GM21825 (cell line): ENCODE results near the gene COQ10A.
A peak's percentile ranks its signal among the peaks of the same experiment; 100 is the strongest.
"Not testable (repeated sequence)": the region's sequence is repeated elsewhere in the genome, so short reads cannot be mapped to it uniquely, and the experiment has no call there.

Source experiments
- ATAC-seq: cut with Tn5 transposase; IDR thresholded peaks from one replicate; pipeline ENCODE4 v1.9.1; 2021; ENCODE audit warnings: mild to moderate bottlenecking, moderate library complexity; ENCODE audit not compliant: unreplicated experiment

COQ10A gene

GRCh38 chr12:56272468-56272867, 5.7 kb downstream of the COQ10A start:
- not testable (repeated sequence) for ATAC-seq

DNA sequence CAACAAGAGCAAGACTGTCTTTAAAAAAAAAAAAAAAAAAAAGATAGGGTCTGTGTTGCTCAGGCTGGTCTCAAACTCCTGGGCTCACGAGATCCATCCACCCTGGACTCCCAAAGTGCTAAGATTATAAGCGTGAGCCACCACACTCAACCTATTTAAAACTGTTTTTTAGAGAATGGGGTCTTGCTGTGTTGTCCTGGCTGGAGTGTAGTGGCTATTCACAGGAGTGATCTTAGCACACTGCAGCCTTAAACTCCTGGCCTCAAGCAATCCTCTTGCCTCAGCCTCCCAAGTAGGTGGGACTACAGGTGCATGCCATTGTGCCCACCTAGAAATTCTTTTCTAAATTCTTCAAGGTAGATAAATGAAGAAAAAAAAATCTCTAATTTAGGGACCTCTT, 7.6 kb downstream of the COQ10A start:
- no peak for ATAC-seq

- no peak for ATAC-seq
Observed at GRCh38 chr12:56278905-56279304, 12.2 kb downstream of the COQ10A start.

- ATAC-seq: no peak
Observed at GRCh38 chr12:56280849-56281248, 14.1 kb downstream of the COQ10A start.

DNA sequence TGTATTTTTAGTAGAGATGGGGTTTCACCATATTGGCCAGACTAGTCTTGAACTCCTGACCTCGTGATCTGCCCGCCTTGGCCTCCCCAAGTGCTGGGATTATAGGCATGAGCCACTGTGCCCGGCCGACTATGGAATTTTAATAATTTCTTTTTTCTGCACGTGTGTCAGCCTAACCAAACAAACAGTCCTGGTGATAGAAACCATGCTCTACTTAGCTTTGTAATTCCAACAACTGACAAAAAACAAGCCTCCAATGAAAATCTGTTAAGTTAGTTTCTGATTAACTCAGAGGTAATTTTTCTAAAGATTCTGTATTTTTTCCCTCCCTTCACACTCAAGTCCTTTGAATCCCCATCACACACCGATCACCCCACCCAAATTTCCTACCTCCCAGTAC, 15.3 kb downstream of the COQ10A start:
- ATAC-seq: no peak

DNA sequence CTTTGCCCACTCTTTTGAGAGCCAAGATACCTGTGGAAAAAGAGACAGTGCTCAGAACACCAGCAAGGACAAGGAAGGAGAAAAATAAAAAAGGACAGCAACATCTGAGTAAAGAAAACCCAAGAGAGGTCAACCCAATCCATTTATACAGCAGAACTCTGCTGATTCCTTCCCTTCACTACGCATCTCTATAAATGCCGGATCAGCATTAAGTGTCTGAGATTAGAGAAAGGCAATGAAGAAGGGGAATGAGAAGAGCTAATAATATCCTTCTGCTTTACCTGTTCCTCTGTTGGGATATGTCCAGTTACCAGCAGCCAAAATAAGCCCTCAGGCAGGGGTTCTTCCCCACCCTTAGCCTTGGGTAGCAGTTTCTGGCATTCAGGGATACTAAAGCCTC, 15.8 kb downstream of the COQ10A start:
- ATAC-seq: no peak

- ATAC-seq: not testable (repeated sequence)
Observed at GRCh38 chr12:56284263-56284662, 17.5 kb downstream of the COQ10A start.

DNA sequence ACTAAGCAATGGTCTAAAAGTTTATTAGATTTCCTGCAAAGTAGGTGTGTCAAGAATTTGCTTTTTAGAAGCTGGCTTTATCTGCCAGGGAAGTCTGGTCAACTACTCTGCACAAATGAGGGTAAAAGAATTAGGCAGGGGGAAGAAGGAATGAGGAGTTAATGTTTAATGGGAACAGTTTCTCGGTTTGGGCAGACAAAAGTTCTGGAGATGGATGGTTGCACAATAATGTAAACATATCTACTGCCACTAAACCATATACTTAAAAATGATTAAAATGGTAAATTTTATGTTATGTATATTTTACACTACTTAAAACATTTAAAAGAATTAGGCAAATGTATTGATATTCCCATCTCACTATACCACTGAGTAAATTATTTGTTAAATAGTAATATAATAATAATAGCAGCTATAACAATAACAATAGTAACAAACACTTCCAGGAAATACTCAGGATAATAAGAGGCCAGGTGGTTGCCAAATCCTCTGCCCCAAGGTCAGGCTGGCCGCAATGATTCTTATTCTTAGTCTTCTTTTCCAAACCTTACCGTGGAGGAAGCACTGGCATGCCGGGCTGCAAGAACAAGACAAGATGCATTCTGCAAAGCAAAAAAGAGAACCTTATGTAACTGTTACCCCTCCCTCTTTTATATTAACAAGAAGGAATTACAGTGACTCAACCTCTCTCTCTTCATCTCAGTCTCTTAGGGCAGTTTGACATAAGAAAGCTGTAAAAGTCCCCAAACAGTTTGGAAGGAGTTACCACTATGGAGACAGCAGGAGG, 19.5 kb downstream of the COQ10A start:
- no peak for ATAC-seq

GRCh38 chr12:56288705-56289387, 22.1 kb downstream of the COQ10A start:
- ATAC-seq: no peak

- no peak for ATAC-seq
Observed at GRCh38 chr12:56293795-56294194, 27.1 kb downstream of the COQ10A start.

GRCh38 chr12:56296295-56296694, 29.6 kb downstream of the COQ10A start:
- ATAC-seq: no peak

DNA sequence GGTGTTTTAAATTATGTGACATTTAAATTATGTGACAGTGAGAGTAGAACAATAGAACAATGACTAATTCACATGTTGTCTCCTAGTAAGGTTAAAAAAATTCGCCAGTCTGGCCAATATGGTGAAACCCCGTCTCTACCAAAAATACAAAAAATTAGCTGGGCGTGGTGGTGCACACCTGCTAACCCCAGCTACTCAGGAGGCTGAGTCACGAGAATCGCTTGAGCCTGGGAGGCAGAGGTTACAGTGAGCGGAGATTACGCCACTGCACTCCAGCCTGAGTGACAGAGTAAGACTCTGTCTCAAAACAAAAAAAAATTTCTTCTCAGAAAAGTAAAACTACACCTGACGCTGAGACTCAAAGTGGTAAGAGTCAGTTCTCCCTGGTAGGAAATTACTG, 30.7 kb downstream of the COQ10A start:
- no peak for ATAC-seq

DNA sequence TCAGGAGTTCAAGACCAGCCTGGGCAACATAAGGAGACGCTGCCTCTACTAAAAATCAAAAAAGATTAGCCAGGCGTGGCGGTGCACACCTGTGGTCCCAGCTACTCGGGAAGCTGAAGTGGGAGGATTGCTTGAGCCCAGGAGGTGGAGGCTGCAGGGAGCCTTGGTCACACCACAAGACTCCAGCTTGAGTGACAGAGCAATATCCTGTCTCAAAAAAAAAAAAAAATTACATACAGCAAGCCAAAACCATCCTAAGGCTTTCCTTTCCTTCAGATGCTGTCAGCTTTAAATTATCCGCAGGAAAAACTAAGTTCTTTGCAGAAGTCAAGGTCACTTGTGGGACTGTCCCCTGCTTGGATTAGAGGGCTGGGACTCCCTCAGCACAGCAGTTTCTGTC, 32.1 kb downstream of the COQ10A start:
- ATAC-seq: no peak

GRCh38 chr12:56299308-56299852, 32.6 kb downstream of the COQ10A start:
- ATAC-seq: no peak

GRCh38 chr12:56299853-56300643, 33.3 kb downstream of the COQ10A start, which contains the start of gene CS:
TSS of gene CS (minus strand) at chr12:56300330. CDS start at chr12:56300201, 129 bp downstream.
- peak; percentile 88 for ATAC-seq

DNA sequence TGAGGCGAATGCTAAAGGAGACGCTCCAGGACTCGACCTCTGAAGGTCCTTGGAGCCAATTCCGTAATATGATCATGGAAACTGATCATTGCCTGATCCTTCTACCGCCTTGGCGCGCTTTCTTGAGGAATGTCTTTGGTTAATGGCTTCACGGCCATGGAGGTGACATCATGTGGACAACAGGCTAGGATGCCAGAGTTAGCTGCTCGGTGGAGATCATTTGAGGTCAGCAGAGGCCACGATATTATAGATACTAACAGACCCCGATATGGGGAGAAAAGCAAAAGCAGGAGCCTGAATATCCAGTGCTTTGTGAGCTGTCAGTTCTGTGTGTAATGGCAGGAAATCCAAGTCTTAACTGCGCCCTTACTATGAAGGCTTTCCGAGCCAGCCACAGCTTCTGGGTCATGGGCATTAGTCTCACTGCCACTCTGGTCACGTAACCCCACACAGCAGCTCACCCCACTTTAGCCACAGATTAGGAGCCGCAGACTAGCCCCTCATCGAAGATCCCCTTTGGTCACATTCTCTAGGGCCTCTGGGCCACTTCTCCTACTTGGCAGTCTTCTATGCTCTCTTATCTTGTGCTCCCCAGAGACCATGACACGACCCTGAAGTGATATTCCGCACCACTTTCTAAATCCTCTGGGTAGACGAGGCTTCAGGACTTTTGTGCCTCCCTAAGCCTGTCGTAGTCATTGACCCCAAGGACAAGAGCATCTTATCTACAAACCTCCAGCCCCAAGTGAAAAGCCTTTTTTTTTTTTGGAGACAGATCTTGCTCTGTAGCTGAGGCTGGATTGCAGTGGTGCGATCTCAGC, 34.1 kb downstream of the COQ10A start:
- ATAC-seq: no peak

- no peak for ATAC-seq
Observed at GRCh38 chr12:56304276-56304675, 37.5 kb downstream of the COQ10A start.

- ATAC-seq: no peak
Observed at GRCh38 chr12:56304872-56305590, 38.3 kb downstream of the COQ10A start.

DNA sequence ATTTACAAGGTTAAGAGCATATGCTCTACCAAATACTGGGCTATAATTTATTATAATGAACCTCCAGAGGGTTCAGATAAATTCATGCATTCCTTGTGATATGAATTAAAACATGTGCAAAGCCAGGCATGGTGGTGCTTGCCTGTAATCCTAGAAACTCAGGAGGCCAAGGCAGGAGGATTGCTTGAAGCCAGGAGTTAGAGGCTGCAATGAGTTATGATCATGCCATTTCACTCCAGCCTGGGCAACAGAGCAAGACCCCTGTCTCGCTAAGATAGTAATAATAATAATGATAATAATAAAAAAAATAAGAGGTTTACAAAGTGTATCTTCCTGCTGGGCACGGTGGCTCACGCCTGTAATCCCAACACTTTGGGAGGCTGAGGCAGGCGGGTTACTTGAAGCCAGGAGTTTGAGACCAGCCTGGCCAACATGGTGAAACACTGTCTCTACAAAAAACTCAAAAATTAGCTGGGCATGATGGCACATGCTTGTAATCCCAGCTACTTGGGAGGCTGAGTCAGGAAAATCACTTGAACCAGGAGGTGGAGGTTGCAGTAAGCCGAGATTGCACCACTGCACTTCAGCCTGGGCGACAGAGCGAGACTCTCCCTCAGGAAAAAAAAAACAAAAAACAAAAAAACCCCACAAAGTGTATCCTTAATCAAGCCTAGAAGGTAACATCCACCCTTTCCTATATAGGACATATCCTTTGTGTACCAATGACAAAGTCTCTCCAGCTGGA, 40.7 kb downstream of the COQ10A start:
- ATAC-seq: no peak
